Common myeloid progenitor, CD34-positive (primary cell): Measurements from ENCODE around the gene HID1.

Experiments used
- CTCF ChIA-PET: fragments of 350-600 bp; sonication (Branson Sonifier 250); formaldehyde crosslinking; loops from one replicate; lab custom pipeline; 2021; ENCODE audit warnings: antibody characterized with exemption; lab: Charles Lee
- POLR2A ChIA-PET: fragments of 350-600 bp; sonication (Branson Sonifier 250); formaldehyde crosslinking; loops from one replicate; lab custom pipeline; 2021; ENCODE audit warnings: antibody characterized with exemption; lab: Charles Lee
- DNase-seq, 3 donors: peaks; one replicate each; pipeline versions ENCODE4 v3.0.0 to v3.0.0-alpha.2; 2013
- H3K27ac ChIP-seq, 2 experiments: 1 replicate in 1 of 2; 2 replicates in 1 of 2; pipeline ENCODE4 v1.7.0; 2013; ENCODE audit warnings: inconsistent platforms in 2 of 2, low read length in 2 of 2, mild to moderate bottlenecking in 2 of 2, low read depth in 1 of 2, moderate library complexity in 1 of 2; ENCODE audit not compliant: severe bottlenecking in 2 of 2, insufficient read depth in 1 of 2, poor library complexity in 1 of 2
- H3K27me3 ChIP-seq, 5 experiments: replicated peaks in 2 of 5; 1 replicate in 3 of 5; 2 replicates in 2 of 5; pipeline versions ENCODE4 v1.6.1 to v1.7.0; 2013; ENCODE audit warnings: low read length in 4 of 5, mild to moderate bottlenecking in 2 of 5, moderate library complexity in 2 of 5, inconsistent platforms in 1 of 5; ENCODE audit not compliant: insufficient read depth in 5 of 5, control insufficient read depth in 4 of 5
- H3K36me3 ChIP-seq, 4 experiments: 1 replicate in 2 of 4; 2 replicates in 2 of 4; pipeline versions ENCODE4 v1.6.1 to v1.7.0; 2013; ENCODE audit warnings: low read length in 3 of 4, control low read depth in 1 of 4, mild to moderate bottlenecking in 1 of 4; ENCODE audit not compliant: control insufficient read depth in 4 of 4, insufficient read depth in 4 of 4
- H3K4me1 ChIP-seq, 4 experiments: 1 replicate in 3 of 4; 2 replicates in 1 of 4; pipeline versions ENCODE4 v1.6.1 to v1.7.1; 2013; ENCODE audit warnings: low read length in 3 of 4, mild to moderate bottlenecking in 3 of 4, control low read depth in 1 of 4, inconsistent platforms in 1 of 4, moderate library complexity in 1 of 4; ENCODE audit not compliant: control insufficient read depth in 4 of 4, insufficient read depth in 4 of 4; ENCODE audit errors: control extremely low read depth in 1 of 4
- H3K4me3 ChIP-seq, 7 experiments: 1 replicate in 4 of 7; 2 replicates in 3 of 7; pipeline versions ENCODE4 v1.5.1 to v1.7.0; 2013; ENCODE audit warnings: mild to moderate bottlenecking in 7 of 7, low read length in 6 of 7, moderate library complexity in 6 of 7, inconsistent platforms in 2 of 7, low read depth in 2 of 7, control low read depth in 1 of 7; ENCODE audit not compliant: insufficient read depth in 4 of 7, control insufficient read depth in 1 of 7; ENCODE audit errors: extremely low read depth in 1 of 7
- H3K9me3 ChIP-seq, 5 experiments: 1 replicate in 4 of 5; 2 replicates in 1 of 5; pipeline versions ENCODE4 v1.6.1 to v1.7.1; 2013; ENCODE audit warnings: low read length in 4 of 5, mild to moderate bottlenecking in 2 of 5, inconsistent platforms in 1 of 5, low read depth in 1 of 5, moderate library complexity in 1 of 5; ENCODE audit not compliant: control insufficient read depth in 4 of 5, insufficient read depth in 2 of 5; ENCODE audit errors: control extremely low read depth in 1 of 5
- WGBS: methylation state at CpG from one replicate; pipeline ENCODE4 v1.1.5; 2013; ENCODE audit not compliant: insufficient coverage; 5-methylcytosine and 5-hydroxymethylcytosine counted together

HID1 gene

DNA sequence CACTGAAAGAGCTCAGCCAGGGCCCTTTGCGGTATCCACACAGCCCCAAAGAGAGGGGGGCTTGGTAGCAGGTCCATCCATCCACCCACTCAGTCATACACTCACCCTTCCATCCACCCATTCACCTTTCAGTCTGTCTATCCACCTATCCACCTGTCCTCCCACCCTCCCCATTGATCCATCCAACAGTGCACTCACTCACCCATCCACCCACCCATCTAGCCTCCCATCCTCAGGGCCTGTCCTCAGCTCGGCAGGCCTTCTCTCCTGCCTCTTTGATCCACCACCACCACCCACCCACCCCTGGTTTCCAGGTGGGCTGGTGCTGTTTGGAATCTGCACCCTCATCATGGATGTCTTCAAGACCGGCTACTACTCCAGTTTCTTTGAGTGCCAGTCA lies 47.3 kb downstream of the HID1 start:
- no peaks in the 10 kb centered on the region for H3K9me3 ChIP-seq
- POLR2A ChIA-PET = no interaction called here
- no peak overlapping the region for H3K27ac ChIP-seq
- H3K4me1 ChIP-seq = peaks cover 0 to 25% (median 20%) of the 10 kb centered on the region in 4 experiments
- WGBS = 79% methylated on average over 3 of the region's 3 CpGs
- no peaks in the 10 kb centered on the region for H3K36me3 ChIP-seq
- H3K4me3 ChIP-seq = no peak overlapping the region
- DNase-seq = no peak
- CTCF ChIA-PET = interaction anchor here (0.6 to 6.2 kb wide), 7 partner anchors 12 to 187 kb away, joined by 3 to 64 read pairs (median 3); no protein-coding TSS in a partner anchor
- peaks cover 0 to 71% (median 34%) of the 10 kb centered on the region in 5 experiments for H3K27me3 ChIP-seq

GRCh38 chr17:74924250-74924948 lies 48.2 kb downstream of the HID1 start, which contains the start of gene OTOP2:
Gene OTOP2, plus strand, starts transcription at chr17:74924273. Its CDS starts 360 bp downstream, at chr17:74924633.
- H3K27ac ChIP-seq = no peak within 1 kb of the TSS
- peak within 1 kb of the TSS in 4 of 7 experiments; percentile 32 to 67 (median 45) for H3K4me3 ChIP-seq
- peaks cover 0 to 25% (median 21%) of the 10 kb centered on the region in 4 experiments for H3K4me1 ChIP-seq
- H3K27me3 ChIP-seq = peaks cover 0 to 80% (median 38%) of the 10 kb centered on the region in 5 experiments
- ChIA-PET POLR2A (no interaction called here), CTCF (interaction anchor here (0.8 to 6.2 kb wide), 8 partner anchors 10 to 95 kb away, joined by 3 to 64 read pairs (median 4); no protein-coding TSS in a partner anchor)
- no peaks in the 10 kb centered on the region for H3K9me3 ChIP-seq
- 1% methylated on average over 22 of the region's 54 CpGs for WGBS
- no peaks in the 10 kb centered on the region for H3K36me3 ChIP-seq
- peak; percentile 19 to 69 (median 68) for DNase-seq

DNA sequence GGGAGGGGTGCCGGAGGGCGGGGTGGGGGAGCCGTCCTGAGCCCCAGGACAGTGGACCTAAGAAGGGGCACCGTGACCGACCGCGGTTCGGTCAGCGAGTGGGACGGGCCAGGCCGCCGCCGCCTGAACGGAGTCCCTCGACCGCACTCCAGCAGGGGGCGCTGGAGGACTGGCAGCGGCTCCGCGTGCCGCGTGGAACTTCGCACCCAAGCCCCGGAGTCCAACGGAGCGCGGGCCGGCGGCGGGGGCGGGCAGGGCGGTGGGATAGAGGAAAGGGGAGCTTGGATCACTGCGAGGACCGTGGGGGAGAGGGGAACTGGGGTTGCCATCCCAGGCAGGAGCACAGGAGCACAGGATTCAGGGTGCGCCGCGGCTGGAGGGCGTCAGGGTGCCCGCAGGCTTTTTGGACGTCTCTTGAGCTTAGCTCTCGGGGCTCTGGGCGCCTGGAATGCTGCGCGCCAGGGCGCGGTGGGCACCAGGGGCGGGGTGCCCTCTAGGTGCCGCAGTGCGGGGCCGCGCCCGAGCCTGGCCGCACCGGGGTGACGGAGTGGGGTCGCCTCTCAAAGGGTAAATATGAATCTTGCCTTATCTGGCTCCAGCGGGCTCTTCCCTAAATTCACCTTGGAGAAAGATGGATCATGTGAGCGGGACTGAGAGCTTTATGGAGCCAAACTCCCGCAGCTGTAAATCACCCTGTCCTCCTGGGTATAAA lies 48.9 kb downstream of the HID1 start:
- Histone ChIP-seq H3K36me3 (no peaks in the 10 kb centered on the region), H3K4me1 (peaks cover 0 to 25% (median 21%) of the 10 kb centered on the region in 4 experiments), H3K27ac (no peak overlapping the region), H3K4me3 (peak overlapping the region in 4 of 7 experiments; percentile 25 to 67 (median 40)), H3K9me3 (no peaks in the 10 kb centered on the region), H3K27me3 (peaks cover 0 to 84% (median 38%) of the 10 kb centered on the region in 5 experiments)
- ChIA-PET CTCF (interaction anchor here (0.8 to 6.2 kb wide), 11 partner anchors 8 to 96 kb away, joined by 3 to 64 read pairs (median 4); no protein-coding TSS in a partner anchor), POLR2A (no interaction called here)
- WGBS = under 1% methylated on average over 48 of the region's 59 CpGs
- DNase-seq = peak; percentile 40 to 69 (median 67)

DNA sequence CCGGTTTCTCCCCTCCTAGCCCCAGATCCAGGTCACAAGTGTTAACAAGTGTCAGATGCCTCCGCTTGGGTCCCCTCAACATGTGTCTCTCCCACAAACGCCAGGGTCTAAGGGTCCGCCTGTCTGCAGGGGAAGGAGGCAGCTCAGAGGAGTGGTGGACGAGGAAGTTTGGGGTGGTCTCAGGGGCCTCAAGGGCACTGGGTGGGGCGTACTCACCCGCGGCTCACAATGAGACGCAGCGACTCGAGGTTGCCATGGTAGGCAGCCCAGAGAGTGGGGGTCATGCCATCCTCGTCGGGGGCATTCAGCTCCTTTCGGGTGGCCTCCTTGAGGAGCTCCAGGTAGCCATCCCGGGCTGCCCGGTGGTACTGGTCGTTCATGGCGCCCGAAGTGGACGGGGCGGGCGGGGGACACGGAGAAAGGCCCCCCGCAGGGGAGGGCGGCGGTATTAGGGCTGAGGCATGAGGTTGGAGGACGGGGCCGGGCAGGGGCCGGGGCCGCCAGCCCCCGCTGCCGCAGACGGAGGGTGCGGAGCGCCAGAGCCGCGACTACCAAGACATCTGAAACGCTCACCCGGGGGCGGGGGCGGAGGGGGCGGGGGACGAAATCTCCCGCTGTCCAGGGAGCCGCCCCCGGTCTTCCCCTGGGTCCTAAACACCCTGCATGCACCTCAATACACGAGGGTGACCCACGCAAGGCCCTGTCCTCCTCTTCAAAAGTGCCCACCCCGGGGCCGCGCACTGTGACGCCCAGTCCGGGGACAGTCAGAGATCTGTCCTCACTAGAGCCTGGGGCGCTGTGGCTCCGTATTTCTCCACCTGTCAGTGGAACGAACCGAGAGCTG lies 49.6 kb downstream of the HID1 start, which contains the start of gene USH1G:
Gene USH1G (minus strand): TSS at position 562 of the 844 bp plus-strand sequence. CDS start 182 bp downstream, at position 380.
- Histone ChIP-seq H3K4me3 (peak within 1 kb of the TSS in 4 of 7 experiments; percentile 36 to 67 (median 45)), H3K27me3 (peaks cover 0 to 84% (median 37%) of the 10 kb centered on the region in 5 experiments), H3K4me1 (peaks cover 0 to 25% (median 23%) of the 10 kb centered on the region in 4 experiments), H3K27ac (no peak within 1 kb of the TSS), H3K36me3 (no peaks in the 10 kb centered on the region), H3K9me3 (no peaks in the 10 kb centered on the region)
- WGBS = 4% methylated on average over 33 of the region's 57 CpGs
- DNase-seq = no peak
- ChIA-PET CTCF (interaction anchor here (1.1 to 6.2 kb wide), 7 partner anchors 8 to 39 kb away, joined by 3 to 64 read pairs (median 5); no protein-coding TSS in a partner anchor), POLR2A (no interaction called here)

GRCh38 chr17:74922172-74922571 lies 50.4 kb downstream of the HID1 start:
- Histone ChIP-seq H3K27ac (no peak overlapping the region), H3K9me3 (no peaks in the 10 kb centered on the region), H3K4me3 (no peak overlapping the region), H3K27me3 (peaks cover 0 to 79% (median 35%) of the 10 kb centered on the region in 5 experiments), H3K36me3 (no peaks in the 10 kb centered on the region), H3K4me1 (peaks cover 0 to 33% (median 30%) of the 10 kb centered on the region in 4 experiments)
- ChIA-PET POLR2A (no interaction called here), CTCF (interaction anchor here (2.1 to 6.2 kb wide), 4 partner anchors 22 to 40 kb away, joined by 6 to 64 read pairs (median 36); no protein-coding TSS in a partner anchor)
- no peak for DNase-seq
- WGBS = 76% methylated on average over 5 of the region's 6 CpGs

DNA sequence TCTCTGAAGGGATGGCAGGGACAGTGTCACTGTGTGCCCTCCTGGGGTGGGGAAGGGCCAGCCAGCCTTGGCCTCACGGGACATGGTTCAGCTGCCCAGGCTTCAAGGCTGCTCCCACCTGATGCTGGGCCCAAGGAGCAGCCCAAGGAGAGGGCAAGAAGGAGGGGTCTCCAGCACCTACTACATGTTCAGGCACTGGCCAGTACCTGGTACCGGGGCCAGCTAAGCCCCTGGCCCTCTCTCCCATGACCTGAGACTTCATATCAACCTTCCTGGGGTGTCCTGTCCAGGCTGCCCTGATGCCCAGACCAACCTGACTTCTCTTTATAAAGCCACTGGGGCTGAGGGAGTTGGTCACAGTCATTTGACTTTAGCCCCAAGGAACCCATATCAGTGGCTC lies 50.8 kb downstream of the HID1 start:
- 100% methylated on average over 2 of the region's 2 CpGs for WGBS
- POLR2A ChIA-PET = no interaction called here

More for the DNA sequence above, 50.8 kb downstream of the HID1 start:
- H3K9me3 ChIP-seq = no peaks in the 10 kb centered on the region
- no peaks in the 10 kb centered on the region for H3K36me3 ChIP-seq
- H3K27ac ChIP-seq = no peak overlapping the region
- DNase-seq = no peak
- H3K4me3 ChIP-seq = no peak overlapping the region
- H3K27me3 ChIP-seq = peaks cover 0 to 74% (median 35%) of the 10 kb centered on the region in 5 experiments
- peaks cover 0 to 35% (median 32%) of the 10 kb centered on the region in 4 experiments for H3K4me1 ChIP-seq
- CTCF ChIA-PET = interaction anchor here (0.7 to 5.5 kb wide), 4 partner anchors 15 to 40 kb away, joined by 3 to 37 read pairs (median 20); no protein-coding TSS in a partner anchor
